Measurements from ENCODE around the gene RUNX1.

RUNX1 gene

DNA sequence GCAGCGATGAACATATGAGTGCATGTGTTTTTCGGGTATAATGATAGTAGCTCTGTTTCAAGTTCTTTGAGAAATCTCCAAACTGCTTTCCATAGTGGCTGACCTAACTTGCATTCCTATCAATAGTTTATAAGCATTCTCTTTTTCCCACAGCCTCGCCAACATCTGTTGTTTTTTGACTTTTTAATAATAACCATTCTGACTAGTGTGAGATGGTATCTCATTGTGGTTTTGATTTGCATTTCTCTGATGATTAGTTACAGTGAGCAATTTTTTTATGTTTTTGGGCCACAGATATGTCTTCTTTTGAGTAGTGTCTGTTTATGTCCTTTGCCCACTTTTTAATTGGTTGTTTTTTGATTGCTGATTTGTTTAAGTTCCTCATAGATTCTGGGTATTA is 10.6 kb upstream of the RUNX1 start:
- DNase-seq (ENCODE audit: low read depth), result no peak

DNA sequence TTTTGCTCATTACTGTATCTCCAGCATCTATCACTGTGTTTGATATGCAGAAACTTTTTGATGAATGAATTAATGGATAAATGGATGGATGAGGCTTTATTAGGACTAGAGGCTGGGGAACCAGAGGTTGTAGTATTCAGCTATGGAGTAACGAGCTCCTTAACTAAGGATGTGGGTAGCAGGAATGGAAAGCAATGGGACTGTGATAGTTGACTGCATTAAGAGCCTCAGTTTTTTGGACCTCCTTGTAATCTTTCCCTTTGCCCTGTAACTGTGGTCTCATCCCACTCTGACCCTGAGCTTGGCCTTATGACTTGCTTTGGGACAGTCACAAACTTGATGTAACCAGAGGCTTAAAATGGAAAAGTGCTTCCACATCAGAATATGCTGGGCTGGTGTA is 9.0 kb upstream of the RUNX1 start:
- no peak for DNase-seq (ENCODE audit: low read depth)

DNA sequence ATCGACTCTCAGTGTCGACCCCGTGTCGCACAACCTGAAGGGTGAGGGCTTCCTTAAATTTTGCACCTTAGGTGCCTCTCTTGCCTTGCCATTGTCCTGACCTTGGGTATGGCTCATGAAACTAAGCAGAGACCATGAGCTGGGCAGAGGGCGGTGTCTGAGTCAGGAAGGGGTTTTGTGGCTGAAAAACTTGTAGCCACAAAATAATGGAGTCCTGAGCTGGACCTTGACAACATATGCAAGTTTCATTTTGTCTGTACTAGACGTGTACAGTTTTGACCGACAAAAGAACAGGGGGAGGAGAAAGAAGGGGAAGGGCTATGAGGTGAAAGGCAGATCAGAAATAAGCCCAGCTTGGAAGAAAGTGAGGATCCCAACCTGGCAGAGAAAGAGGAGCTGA is 8.3 kb upstream of the RUNX1 start:
- DNase-seq (ENCODE audit: low read depth), result no peak

DNA sequence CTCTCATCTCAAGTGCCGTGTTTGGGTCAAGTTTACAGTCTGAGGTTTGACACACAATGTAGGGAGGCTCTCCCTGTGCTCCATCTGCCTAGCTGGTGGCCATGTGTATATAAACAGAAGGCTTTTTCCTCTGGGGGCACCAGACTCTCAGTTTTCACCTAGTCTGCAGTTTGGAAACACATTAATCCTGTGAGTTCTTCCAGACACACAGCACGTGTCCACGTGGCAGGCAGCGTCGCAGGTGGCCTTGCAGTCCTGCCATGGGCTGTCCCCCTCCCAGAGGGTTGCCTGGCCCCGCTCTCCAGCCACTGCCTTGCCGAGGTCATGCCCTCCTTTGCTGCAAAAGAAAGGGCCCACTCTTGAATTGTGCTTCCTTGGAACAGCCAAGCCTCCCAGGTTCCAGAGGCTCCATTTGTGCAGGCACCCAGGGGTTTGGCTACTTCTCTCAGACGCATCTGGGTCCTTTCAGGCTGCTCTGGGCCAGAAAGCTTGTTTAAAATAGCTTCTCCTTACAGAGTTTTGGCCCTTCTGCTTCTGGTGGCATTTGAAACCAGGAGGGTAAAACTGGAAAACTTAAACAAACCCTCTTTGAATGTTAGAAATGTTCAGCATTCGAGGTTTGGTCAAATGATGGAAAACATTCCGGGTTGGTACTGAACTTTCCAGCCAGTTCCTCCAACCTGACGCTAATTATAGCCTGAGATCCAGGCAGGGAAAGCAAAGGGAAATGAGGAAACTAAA is 4.4 kb upstream of the RUNX1 start:
- no peak for DNase-seq (ENCODE audit: low read depth)

DNA sequence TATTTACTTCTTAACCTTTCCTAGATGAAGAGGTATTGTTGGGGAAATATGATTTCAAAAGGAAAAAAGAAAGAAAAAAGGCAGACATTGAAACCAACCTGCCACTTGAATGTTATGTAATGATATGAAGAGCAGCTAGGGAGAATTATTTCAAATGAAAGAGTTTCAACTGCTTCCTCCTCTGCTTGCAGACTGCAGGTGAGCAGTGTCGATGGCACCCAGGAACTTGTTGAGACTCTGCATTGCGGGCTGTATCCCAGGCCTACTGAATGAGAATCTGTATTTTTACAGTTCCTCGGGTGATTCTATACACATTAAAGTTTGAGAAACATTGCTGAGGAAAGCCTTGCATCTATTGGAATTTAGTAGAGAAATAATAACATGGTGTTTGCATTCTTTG is 3.7 kb upstream of the RUNX1 start:
- no peak for DNase-seq (ENCODE audit: low read depth)

DNA sequence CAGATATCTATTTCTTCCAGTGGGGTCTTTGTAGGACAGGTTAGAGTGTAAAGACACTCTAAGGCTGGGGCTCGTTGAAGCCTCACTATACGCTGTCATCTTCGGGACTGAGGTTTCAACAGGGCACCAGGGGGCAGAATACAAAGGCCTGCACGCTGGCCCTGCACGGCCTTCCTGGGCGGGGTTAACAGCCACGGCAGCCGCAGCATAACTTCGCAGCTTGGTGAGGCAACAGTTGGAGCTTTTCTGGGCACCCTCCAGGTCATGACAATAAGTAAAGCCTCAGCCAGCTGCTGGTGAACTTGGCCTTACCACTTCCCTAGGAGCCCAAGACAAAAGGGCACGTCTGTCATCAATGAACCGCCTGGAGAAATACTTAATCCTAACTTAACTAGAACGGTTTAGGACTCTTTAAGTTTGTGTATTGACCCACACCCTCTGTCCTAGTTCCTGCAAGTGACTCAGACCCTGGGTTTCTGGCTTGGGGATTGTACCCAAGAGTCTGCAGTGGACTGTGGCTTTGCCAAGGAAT is 2.3 kb upstream of the RUNX1 start:
- peak; percentile 75 for DNase-seq (ENCODE audit: low read depth)

DNA sequence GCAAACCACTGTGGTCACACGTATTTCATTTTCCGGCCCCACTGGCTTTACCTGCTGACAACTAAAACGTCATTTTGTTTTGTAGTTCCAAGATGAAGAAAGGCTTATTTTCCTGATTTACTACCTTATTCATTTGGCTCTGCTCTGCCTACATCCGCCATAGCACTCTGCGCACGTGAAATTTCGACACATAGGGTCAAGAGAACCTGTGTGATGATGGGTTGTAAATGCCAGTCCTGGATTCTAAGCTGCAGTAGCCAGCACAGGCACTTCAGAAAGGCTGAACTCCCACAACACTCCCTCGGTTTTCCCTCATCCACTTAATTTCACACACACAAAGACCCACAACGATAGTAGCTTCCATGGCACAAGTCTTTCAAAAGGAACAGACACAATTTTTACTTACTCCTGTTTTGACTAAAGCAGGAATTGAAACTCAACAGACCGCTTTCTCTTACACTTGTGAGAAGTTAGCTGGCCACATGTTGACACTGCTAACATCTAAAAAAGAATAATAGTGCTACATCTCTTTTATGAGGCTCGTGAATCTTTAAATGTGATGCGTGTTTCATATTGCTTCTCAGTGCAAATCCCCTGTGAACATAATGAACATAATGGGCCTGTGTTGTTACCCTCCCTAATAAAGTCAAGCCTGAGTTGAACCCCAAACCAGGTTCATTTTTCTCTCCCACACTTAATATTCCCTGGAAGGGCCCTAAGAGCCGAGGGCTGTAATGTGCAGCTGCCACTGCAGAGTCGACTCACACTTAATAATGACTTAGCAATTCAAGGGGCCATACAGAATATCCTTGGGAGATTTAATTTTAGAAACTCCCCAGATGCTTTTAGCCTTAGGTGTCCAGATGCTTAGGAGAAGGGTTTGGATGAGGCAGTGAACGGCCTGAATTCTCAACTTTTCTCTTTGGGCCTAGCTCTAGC is 1.5 kb upstream of the RUNX1 start:
- no peak for DNase-seq (ENCODE audit: low read depth)

DNA sequence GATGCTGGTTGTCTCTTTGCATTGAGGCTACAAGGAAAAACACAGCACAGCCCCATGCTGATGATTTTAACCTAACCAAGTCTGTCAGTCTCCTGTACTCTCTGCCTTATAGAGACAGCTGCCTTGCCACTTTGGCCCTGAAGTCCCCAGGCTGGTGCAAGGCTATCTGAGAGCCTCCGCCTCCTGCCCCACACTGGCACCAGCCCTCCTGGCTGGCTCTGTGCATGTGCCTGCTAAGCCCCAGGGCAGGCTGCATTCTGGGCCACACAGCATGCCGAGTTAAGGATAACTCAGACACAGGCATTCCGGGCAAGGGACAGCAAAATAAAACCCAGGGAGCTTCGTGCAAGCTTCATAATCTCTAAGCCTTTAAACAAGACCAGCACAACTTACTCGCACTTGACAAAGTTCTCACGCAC is 910 bp downstream of the RUNX1 start:
- DNase-seq (ENCODE audit: low read depth), result no peak

DNA sequence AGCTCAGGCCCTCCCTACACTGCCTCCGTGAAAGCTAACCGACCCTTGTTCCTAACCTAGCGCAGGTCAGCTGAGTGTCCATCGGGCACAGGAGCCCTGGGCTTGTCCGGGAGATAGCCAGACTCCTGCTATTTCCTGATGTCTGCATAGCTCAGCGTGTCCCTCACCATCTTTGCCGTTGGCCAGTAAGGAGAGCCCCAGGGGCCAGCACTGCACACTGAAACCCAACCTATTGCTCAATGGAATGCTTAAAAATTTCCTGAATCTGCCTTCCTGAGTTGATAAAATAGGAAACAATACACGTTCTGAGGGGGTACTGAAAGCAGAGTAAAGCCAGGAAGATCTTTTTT is 2.2 kb downstream of the RUNX1 start:
- no peak for DNase-seq (ENCODE audit: low read depth)

DNA sequence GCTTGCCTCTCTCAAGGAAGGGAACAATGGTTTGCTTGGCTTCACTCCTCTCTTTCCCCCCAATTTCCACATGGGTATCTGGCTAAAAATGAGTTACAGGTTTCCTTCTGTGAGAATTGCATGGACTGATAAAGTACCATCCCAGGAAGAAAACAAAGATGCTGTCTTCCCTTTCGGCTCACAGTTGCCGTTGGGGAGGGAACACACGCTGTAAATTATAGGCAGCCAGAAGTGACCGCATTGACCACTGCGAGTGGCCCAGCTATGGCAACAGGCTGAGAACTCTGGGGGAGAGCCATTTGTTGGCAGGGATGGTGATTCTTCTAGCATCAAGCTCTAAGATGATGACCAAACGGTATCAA is 2.9 kb downstream of the RUNX1 start:
- DNase-seq (ENCODE audit: low read depth), result no peak

DNA sequence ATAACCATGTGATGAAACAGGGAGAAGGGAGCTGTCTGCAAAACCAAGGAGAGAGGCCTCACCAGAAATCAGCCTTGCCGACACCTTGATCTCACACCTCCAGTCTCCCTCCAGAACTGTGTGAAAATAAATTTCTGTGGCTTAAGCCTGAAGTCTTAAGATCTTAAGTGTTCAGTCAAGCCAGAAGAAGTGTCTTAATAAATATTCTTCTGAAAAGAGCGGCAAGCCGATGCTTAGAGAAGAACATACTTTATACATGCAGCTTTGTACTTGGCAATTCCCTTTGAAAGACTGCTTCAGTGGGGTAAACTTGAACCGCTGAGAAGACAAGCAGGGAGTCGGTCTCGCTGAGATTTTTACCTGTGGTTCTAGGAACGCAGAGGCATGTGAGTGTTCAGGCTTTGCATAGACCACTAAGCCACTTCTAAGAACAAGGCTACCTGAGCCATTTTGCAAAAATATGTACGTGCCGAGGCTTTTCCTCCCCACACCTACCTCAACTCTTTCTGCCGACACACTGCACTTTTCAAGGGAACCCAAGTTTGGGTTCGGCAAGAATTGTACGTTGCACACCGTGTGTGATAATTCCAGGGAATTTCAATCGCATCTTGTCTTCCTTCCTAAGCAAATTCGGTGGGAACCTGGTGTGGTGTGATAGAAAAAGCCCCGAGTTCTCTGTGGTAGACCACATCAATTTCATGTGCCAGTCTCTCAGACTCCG is 3.4 kb downstream of the RUNX1 start:
- no peak for DNase-seq (ENCODE audit: low read depth)

DNA sequence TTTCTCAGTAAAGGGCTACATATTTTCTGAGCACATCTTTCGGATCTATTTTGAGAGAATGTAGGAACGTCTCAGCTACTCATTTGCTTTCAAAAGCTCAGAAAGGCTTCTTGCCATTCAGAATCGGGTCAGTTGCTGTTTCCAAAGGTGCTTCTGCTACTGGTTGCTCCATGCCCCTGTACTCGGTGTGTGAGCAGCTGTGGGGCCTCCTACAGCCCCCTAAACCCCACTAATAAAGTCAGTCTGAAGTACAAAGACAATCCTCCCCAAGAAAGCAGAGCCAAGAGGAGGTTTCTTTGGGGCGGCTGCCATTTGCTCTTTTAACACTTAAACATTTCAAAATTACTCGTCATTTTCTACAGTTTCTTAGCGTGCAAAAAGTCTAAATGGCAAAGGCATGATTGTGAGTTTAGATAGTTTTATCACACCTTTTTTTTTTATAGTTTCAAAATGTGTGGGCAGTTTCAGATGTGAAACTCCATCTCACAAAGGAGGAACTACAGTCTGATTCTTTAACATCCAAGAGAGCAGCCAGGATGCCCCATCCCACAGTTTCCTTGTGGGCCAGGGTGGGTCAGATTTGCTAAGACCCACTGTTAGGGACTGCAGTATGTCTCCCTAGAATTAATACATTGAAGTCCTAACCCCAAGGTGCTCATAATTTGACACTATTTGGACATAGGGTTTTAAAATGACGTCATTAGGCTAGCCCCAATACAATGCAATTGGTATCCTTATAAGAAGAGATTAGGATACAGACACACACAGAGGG is 4.1 kb downstream of the RUNX1 start:
- DNase-seq (ENCODE audit: low read depth), result no peak

DNA sequence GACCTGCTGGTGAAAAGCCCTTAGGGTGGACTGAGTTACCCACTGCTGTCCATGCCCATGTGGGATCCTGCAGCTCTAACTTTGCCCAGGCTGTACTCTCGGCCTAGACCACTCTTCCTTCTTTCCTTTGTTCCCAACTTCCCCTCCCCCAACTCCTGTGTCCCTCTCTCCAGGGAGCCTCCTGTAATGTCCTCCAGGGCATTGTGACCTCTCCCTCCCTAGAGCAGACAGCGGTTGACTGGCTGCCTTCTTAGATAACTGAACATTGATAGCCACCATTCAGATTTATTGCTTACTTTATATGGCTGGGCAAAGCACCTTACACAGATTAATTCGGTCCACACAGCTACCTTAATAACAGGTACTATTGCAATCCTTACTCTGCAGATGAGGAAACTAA is 5.0 kb downstream of the RUNX1 start:
- no peak for DNase-seq (ENCODE audit: low read depth)

DNA sequence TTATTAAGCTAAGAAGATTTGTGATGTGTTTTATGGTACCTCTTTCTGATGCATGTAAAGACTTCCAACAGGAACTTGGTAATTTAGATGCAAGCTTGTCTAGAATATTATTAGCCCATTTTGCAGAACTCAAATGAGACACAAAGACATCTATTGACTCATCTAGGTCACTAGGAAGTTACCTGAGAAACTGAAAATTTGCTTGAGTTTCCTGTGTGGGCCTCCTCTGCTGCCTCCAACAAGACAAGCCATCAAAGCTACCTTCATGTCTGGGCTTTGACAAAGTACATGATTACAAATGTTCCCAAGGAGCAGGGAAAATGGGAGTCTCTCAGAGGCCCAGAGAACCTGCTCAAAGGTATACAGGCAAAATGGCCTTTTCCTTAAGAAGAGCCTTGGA is 5.6 kb downstream of the RUNX1 start:
- no peak for DNase-seq (ENCODE audit: low read depth)

DNA sequence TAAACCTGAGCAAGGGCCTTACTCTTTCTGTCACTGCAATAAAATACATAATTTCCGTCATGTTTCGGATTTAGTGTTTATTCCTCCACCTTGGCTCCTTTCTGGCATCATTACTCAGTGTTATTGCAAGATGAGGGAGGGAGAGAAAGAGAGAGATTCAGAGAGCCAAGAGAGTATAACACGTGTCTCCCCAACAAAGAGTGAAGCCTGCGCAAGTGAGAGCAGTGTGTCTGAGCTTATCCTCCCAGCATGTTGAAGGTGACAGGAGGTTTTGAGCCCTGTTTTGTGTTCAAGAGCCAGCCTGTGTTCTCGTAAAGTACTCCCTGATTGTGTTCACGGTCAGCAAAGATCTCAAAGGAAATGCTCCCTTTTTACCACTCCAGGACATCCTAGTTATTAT is 6.3 kb downstream of the RUNX1 start:
- DNase-seq (ENCODE audit: low read depth), result no peak

DNA sequence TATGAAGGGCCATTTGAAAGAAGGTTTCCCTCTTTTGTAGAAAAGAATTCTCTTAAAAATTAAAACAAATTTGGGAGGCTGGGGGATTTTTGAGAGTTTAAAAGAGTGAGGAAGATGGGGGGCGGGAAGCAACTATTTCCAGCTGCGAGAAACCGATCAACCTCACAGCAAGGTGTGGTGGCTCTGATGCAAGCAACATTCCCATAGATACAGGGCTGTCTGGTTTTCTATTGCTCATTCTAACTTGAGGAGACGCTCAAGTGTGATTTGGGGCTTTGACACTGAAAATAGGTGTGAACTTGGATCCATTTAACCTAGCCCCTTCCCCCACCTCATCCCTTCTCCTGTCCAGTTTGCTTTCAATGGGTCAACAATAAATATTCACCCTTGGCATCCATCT is 7.2 kb downstream of the RUNX1 start:
- no peak for DNase-seq (ENCODE audit: low read depth)

DNA sequence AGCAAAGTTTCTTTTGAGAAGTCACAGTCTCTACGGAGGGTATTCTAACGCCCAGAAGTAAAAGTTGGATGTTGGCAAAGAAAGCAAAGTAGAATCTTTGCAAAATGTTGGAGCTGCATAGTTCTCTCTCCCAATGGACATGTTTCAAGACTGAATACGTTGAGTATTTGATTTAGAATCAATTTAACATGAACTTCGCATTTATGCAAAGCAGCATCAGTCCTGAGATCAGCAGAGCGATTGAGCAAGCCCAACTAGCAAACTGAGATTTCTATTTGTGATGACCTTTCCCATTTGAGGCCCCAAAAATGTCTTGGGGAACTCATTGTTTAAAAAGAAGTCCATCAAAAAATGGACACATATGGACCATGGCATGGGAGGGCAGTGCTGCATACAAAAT is 8.0 kb downstream of the RUNX1 start:
- no peak for DNase-seq (ENCODE audit: low read depth)

DNA sequence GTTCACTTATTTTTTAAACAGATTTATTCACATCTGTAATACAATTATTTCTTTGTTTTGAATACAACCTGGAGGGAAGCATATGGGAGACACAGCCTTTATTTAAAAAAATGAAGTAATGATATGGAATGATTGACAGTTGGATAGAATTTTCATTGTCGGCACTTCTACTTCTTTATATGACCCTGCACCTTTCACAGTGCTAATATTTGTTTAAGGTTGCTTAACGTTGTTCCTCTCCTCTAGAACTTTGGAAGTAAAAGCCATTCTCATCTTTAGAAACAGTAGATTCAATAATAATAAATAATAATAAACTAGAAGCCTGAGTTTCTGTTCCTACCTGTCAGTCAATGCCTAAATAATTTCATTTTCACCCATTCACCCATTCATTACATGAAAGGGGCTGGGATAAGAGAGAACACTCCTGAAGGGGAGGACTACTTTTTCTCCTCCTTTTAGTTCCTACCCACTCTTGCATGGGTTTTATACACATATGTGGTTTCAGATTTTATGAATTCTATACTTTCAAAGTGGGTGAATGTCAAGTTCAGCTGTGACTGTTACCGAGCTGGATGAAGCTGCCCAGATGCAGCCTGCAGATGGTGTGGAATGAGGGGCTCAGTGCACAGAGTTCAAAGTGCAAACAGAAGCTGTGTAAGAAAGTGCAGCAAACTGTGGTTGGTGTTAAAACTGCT is 9.4 kb downstream of the RUNX1 start:
- no peak for DNase-seq (ENCODE audit: low read depth)

DNA sequence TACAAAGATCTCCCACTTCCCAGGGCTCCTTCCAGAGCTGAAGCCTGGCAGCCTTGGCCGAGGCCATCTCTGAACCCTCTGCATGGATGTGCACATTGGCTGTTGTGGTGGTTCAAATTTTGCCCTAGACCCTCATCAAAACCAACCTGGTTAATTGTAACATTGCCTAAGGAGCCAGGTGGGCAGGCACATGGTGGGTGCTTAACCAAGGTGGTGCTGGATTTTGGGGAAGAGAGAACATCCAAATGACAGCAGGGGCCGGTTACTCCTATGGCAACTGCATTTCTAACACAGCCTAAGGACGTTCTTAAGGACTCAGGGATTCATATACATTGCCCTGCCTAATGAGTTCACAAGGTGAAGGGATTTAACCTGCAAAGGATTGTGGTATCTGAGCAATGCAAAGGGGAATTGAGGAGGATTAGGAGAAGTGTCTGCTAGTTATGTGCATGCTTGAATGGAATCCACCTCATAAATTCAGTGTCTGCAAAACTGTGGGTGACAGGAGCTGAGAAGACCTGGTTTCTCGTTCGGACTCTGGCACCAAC is 10.3 kb downstream of the RUNX1 start:
- DNase-seq (ENCODE audit: low read depth), result no peak

DNA sequence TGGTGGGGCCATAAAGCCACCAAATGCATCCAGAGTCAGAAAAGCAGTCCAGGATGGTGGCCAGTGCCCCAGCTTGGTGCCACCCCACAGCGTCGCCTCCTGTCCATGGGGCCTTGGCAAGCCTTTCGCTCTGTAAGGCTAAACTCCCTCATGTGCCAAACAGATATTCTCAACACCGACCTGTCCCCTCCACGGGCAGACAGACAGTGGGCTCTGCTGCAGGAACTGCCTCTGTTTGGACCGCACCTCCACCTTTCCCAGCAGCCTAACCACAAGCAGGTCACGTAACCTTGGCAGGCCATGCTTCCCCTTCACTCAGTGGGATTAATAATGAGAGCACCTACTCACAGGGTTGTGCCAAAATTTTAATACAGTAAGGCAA is 11.7 kb downstream of the RUNX1 start:
- DNase-seq (ENCODE audit: low read depth), result no peak

Measured in stimulated activated CD4-positive, alpha-beta T cell treated with anti-CD3 and anti-CD28 coated beads, Interleukin-2, amount 100 ng/mL, for 4 hours (primary cell).